Measurements from ENCODE around the gene TLR10. TPM values are rescaled to one million over a fixed set of nuclear protein-coding genes. Genes with fewer than 3 reads are reported as not detected.

Gene TLR10
- total RNA-seq, 1 donor from 2014 or later, result not detected

- peaks cover 6% of the 10 kb centered on the region for H3K4me1 ChIP-seq (ENCODE audit: insufficient read depth, low read length)
- H3K27me3 ChIP-seq (ENCODE audit: insufficient read depth, low read length), result no peaks in the 10 kb centered on the region
- DNase-seq (ENCODE audit: low read depth) (no peak), FAIRE-seq (no peak)
- no peaks in the 10 kb centered on the region for H3K36me3 ChIP-seq (ENCODE audit: insufficient read depth, low read length)
- no peak overlapping the region for H3K9ac ChIP-seq (ENCODE audit: low read length)
- TF ChIP-seq, protein P1, sequence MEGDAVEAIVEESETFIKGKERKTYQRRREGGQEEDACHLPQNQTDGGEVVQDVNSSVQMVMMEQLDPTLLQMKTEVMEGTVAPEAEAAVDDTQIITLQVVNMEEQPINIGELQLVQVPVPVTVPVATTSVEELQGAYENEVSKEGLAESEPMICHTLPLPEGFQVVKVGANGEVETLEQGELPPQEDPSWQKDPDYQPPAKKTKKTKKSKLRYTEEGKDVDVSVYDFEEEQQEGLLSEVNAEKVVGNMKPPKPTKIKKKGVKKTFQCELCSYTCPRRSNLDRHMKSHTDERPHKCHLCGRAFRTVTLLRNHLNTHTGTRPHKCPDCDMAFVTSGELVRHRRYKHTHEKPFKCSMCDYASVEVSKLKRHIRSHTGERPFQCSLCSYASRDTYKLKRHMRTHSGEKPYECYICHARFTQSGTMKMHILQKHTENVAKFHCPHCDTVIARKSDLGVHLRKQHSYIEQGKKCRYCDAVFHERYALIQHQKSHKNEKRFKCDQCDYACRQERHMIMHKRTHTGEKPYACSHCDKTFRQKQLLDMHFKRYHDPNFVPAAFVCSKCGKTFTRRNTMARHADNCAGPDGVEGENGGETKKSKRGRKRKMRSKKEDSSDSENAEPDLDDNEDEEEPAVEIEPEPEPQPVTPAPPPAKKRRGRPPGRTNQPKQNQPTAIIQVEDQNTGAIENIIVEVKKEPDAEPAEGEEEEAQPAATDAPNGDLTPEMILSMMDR (IDR thresholded peaks at IDR 0.05; ENCODE audit: insufficient read depth, low read depth, low read length), result no peak
- TF ChIP-seq EZH2 (IDR thresholded peaks at IDR 0.05; ENCODE audit: insufficient read depth, low read length), result no peak
- H3K27me3 Mint-ChIP-seq (ENCODE audit: low read depth, unreplicated experiment), result no peaks in the 10 kb centered on the region
- H3K4me2 ChIP-seq (ENCODE audit: low read length), result peak overlapping the region; percentile 52
- peaks cover 3% of the 10 kb centered on the region for H3K4me1 Mint-ChIP-seq (ENCODE audit: low read depth, unreplicated experiment)
- H3K9me3 ChIP-seq (ENCODE audit: insufficient read depth, low read depth, low read length), result no peaks in the 10 kb centered on the region
- H3K27ac ChIP-seq (ENCODE audit: low read depth, low read length), result peak overlapping the region; percentile 27
- no peaks in the 10 kb centered on the region for H4K20me1 ChIP-seq (ENCODE audit: insufficient read depth, low read length)
- H3K79me2 ChIP-seq (ENCODE audit: insufficient read depth, low read length), result no peaks in the 10 kb centered on the region
- H2AFZ ChIP-seq (ENCODE audit: low read depth, low read length), result peak overlapping the region; percentile 41
- peaks cover 2% of the 10 kb centered on the region for H3K9me3 Mint-ChIP-seq (ENCODE audit: unreplicated experiment)
- no peaks in the 10 kb centered on the region for H3K36me3 Mint-ChIP-seq (ENCODE audit: low read depth, unreplicated experiment)
- H3K4me3 Mint-ChIP-seq (ENCODE audit: unreplicated experiment), result no peak overlapping the region
- H3K27ac Mint-ChIP-seq (ENCODE audit: unreplicated experiment), result no peak overlapping the region
- peak overlapping the region; percentile 8 for H3K4me3 ChIP-seq (ENCODE audit: insufficient read depth, low read depth, low read length)
Observed at GRCh38 chr4:38805530-38806145, 22.8 kb upstream of the TLR10 start.

- no peaks in the 10 kb centered on the region for H4K20me1 ChIP-seq (ENCODE audit: insufficient read depth, low read length)
- Mint-ChIP-seq H3K4me3 (ENCODE audit: unreplicated experiment) (no peak within 1 kb of the TSS), H3K27me3 (ENCODE audit: low read depth, unreplicated experiment) (no peaks in the 10 kb centered on the region), H3K27ac (ENCODE audit: unreplicated experiment) (no peak within 1 kb of the TSS), H3K4me1 (ENCODE audit: low read depth, unreplicated experiment) (peaks cover 3% of the 10 kb centered on the region), H3K9me3 (ENCODE audit: unreplicated experiment) (peaks cover 2% of the 10 kb centered on the region), H3K36me3 (ENCODE audit: low read depth, unreplicated experiment) (no peaks in the 10 kb centered on the region)
- peak within 1 kb of the TSS; percentile 41 for H2AFZ ChIP-seq (ENCODE audit: low read depth, low read length)
- H3K27ac ChIP-seq (ENCODE audit: low read depth, low read length), result peak within 1 kb of the TSS; percentile 27
- DNase-seq (ENCODE audit: low read depth), result peak; percentile 46
- no peaks in the 10 kb centered on the region for H3K36me3 ChIP-seq (ENCODE audit: insufficient read depth, low read length)
- no peaks in the 10 kb centered on the region for H3K9me3 ChIP-seq (ENCODE audit: insufficient read depth, low read depth, low read length)
- H3K27me3 ChIP-seq (ENCODE audit: insufficient read depth, low read length), result no peaks in the 10 kb centered on the region
- peaks cover 6% of the 10 kb centered on the region for H3K4me1 ChIP-seq (ENCODE audit: insufficient read depth, low read length)
- TF ChIP-seq EZH2 (IDR thresholded peaks at IDR 0.05; ENCODE audit: insufficient read depth, low read length), result no peak
- TF ChIP-seq, protein P1 (IDR thresholded peaks at IDR 0.05; ENCODE audit: insufficient read depth, low read depth, low read length), result peak; percentile 65
- H3K9ac ChIP-seq (ENCODE audit: low read length), result peak within 1 kb of the TSS; percentile 24
- peak within 1 kb of the TSS; percentile 8 for H3K4me3 ChIP-seq (ENCODE audit: insufficient read depth, low read depth, low read length)
- no peak for FAIRE-seq
- no peaks in the 10 kb centered on the region for H3K79me2 ChIP-seq (ENCODE audit: insufficient read depth, low read length)
- peak within 1 kb of the TSS; percentile 52 for H3K4me2 ChIP-seq (ENCODE audit: low read length)
Observed at GRCh38 chr4:38804654-38805295, 22.0 kb upstream of the TLR10 start, which contains the start of gene TLR1. Gene TLR1, minus strand, starts transcription at chr4:38804791. Its CDS starts 5,960 bp downstream, at chr4:38798831.

All from astrocyte (in vitro differentiated cells and primary cell).